DND-41 (cell line): ENCODE data around the gene GPR27.

Experiments used
- ATAC-seq: fragments of 200-7000 bp; cut with Tn5 transposase; 3 replicates; pipeline ENCODE4 v1.9.1; 2021; ENCODE audit warnings: low read depth; ENCODE audit not compliant: insufficient read depth
- DNase-seq: peaks from one replicate; pipeline ENCODE4 v3.0.0-alpha.2; 2020
- H2AFZ ChIP-seq: 2 replicates; pipeline ENCODE4 v1.6.0; 2012; ENCODE audit warnings: low read depth, low read length
- H3K27ac ChIP-seq: 2 replicates; pipeline ENCODE4 v1.5.1; 2012; ENCODE audit warnings: low read length, inconsistent platforms
- H3K27me3 ChIP-seq: fragments of 200-600 bp; sonication (generic); 2 replicates; pipeline ENCODE4 v1.6.0; 2012; ENCODE audit warnings: low read length, mild to moderate bottlenecking, inconsistent platforms; ENCODE audit not compliant: insufficient read depth, poor library complexity
- H3K36me3 ChIP-seq: 2 replicates; pipeline ENCODE4 v1.5.1; 2012; ENCODE audit warnings: low read length, inconsistent platforms; ENCODE audit not compliant: insufficient read depth
- H3K4me1 ChIP-seq: 2 replicates; pipeline ENCODE4 v1.5.1; 2012; ENCODE audit warnings: mild to moderate bottlenecking, low read length; ENCODE audit not compliant: insufficient read depth
- H3K4me2 ChIP-seq: 2 replicates; pipeline ENCODE4 v1.6.0; 2012; ENCODE audit warnings: mild to moderate bottlenecking, moderate library complexity, low read length, inconsistent platforms; ENCODE audit not compliant: insufficient read depth
- H3K4me3 ChIP-seq, 2 experiments: fragments of 200-600 bp in 1 of 2; shearing (Covaris generic) in 1 of 2; 2 replicates each; pipeline ENCODE4 v1.5.1; 2012 to 2016; ENCODE audit warnings: inconsistent platforms in 2 of 2, low read length in 2 of 2, mild to moderate bottlenecking in 2 of 2, low read depth in 1 of 2, moderate library complexity in 1 of 2
- H3K79me2 ChIP-seq: 2 replicates; pipeline ENCODE4 v1.6.0; 2012; ENCODE audit warnings: low read length, inconsistent platforms; ENCODE audit not compliant: insufficient read depth
- H3K9ac ChIP-seq: 2 replicates; pipeline ENCODE4 v1.6.0; 2012; ENCODE audit warnings: low read depth, mild to moderate bottlenecking, inconsistent platforms, low read length, moderate library complexity
- H3K9me3 ChIP-seq: 2 replicates; pipeline ENCODE4 v1.5.1; 2012; ENCODE audit warnings: low read length, moderate library complexity, mild to moderate bottlenecking, inconsistent platforms; ENCODE audit not compliant: insufficient read depth, severe bottlenecking
- H4K20me1 ChIP-seq: 2 replicates; pipeline ENCODE4 v1.6.0; 2012; ENCODE audit warnings: low read length; ENCODE audit not compliant: insufficient read depth
- EZH2 ChIP-seq: IDR thresholded peaks from 3 replicates; pipeline ENCODE4 v1.6.1; 2012; ENCODE audit warnings: borderline replicate concordance, low read depth, mild to moderate bottlenecking, moderate library complexity, low read length, inconsistent platforms; ENCODE audit not compliant: severe bottlenecking
- TF ChIP-seq, protein P1 (sequence below): IDR thresholded peaks from 2 replicates; pipeline ENCODE4 v1.5.1; 2012; ENCODE audit warnings: borderline replicate concordance, low read length, moderate library complexity, mild to moderate bottlenecking; ENCODE audit not compliant: poor library complexity, severe bottlenecking; ENCODE audit errors: extremely low read depth

Gene GPR27

DNA sequence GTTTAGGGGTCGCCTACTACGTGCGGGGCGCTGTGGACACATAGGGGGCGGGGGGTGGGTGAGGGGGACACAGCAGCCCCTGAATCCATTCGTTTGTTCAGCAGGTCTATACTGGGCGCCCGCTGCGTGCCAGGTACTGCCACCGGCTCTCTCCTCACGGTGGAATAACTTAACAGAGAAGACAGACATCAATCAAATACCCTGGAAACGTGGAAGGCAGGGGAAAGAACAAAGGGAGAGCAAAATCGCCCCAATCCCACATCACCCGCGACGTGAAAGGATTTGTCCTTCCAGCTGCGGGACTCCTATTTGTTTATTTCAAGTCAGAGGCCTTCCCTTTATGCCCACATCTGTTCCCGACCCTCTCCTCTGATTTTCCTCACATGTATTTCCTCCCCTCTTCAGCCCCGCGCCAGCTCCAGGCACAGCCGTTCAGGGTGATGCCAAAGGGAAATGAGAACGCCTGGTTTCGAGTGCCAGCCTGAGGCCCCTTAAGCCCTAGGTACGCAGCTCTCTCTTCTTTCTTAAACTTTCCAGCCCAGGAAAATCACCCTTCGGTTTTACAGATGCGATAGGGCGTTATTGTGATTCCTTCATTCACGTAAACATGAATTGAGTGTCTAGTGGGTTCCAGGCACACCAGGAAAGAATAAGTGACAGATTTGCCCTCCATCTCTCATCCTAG, 32.0 kb downstream of the GPR27 start:
- H3K4me2 ChIP-seq = no peak overlapping the region
- H4K20me1 ChIP-seq = no peaks in the 10 kb centered on the region
- TF ChIP-seq, protein P1, sequence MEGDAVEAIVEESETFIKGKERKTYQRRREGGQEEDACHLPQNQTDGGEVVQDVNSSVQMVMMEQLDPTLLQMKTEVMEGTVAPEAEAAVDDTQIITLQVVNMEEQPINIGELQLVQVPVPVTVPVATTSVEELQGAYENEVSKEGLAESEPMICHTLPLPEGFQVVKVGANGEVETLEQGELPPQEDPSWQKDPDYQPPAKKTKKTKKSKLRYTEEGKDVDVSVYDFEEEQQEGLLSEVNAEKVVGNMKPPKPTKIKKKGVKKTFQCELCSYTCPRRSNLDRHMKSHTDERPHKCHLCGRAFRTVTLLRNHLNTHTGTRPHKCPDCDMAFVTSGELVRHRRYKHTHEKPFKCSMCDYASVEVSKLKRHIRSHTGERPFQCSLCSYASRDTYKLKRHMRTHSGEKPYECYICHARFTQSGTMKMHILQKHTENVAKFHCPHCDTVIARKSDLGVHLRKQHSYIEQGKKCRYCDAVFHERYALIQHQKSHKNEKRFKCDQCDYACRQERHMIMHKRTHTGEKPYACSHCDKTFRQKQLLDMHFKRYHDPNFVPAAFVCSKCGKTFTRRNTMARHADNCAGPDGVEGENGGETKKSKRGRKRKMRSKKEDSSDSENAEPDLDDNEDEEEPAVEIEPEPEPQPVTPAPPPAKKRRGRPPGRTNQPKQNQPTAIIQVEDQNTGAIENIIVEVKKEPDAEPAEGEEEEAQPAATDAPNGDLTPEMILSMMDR = no peak
- no peak for TF ChIP-seq EZH2
- no peaks in the 10 kb centered on the region for H3K36me3 ChIP-seq
- no peak overlapping the region for H3K4me3 ChIP-seq
- 0 out of 2 replicates have a peak, but pooled peaks cover under 1% of the 10 kb centered on the region for H3K4me1 ChIP-seq
- DNase-seq = no peak
- no peak overlapping the region for H3K9ac ChIP-seq
- no peaks in the 10 kb centered on the region for H3K27me3 ChIP-seq
- H3K79me2 ChIP-seq = no peaks in the 10 kb centered on the region
- H2AFZ ChIP-seq = no peak overlapping the region
- ATAC-seq = no peak
- H3K9me3 ChIP-seq = no peaks in the 10 kb centered on the region
- H3K27ac ChIP-seq = no peak overlapping the region

- H3K27me3 ChIP-seq = no peaks in the 10 kb centered on the region
- no peaks in the 10 kb centered on the region for H3K9me3 ChIP-seq
- no peak overlapping the region for H3K4me2 ChIP-seq
- no peak overlapping the region for H2AFZ ChIP-seq
- no peak overlapping the region for H3K27ac ChIP-seq
- H4K20me1 ChIP-seq = no peaks in the 10 kb centered on the region
- no peak for ATAC-seq
- DNase-seq = no peak
- H3K4me1 ChIP-seq = no peaks in the 10 kb centered on the region
- H3K4me3 ChIP-seq = no peak overlapping the region
- H3K9ac ChIP-seq = no peak overlapping the region
- TF ChIP-seq, protein P1 = no peak
- no peak for TF ChIP-seq EZH2
- no peaks in the 10 kb centered on the region for H3K79me2 ChIP-seq
- H3K36me3 ChIP-seq = no peaks in the 10 kb centered on the region
Observed at GRCh38 chr3:71786217-71786549, 32.5 kb downstream of the GPR27 start.

GRCh38 chr3:71786551-71786950, 32.9 kb downstream of the GPR27 start:
- Histone ChIP-seq H2AFZ (no peak overlapping the region), H3K4me2 (no peak overlapping the region), H3K27ac (no peak overlapping the region), H3K36me3 (no peaks in the 10 kb centered on the region), H3K79me2 (no peaks in the 10 kb centered on the region), H3K4me1 (no peaks in the 10 kb centered on the region), H3K9ac (no peak overlapping the region), H3K4me3 (no peak overlapping the region), H3K9me3 (no peaks in the 10 kb centered on the region), H4K20me1 (no peaks in the 10 kb centered on the region), H3K27me3 (no peaks in the 10 kb centered on the region)
- DNase-seq (no peak), ATAC-seq (no peak)
- TF ChIP-seq, protein P1 = no peak
- TF ChIP-seq EZH2 = no peak

GRCh38 chr3:71787851-71788405, 34.3 kb downstream of the GPR27 start:
- no peaks in the 10 kb centered on the region for H4K20me1 ChIP-seq
- no peaks in the 10 kb centered on the region for H3K27me3 ChIP-seq
- H3K27ac ChIP-seq = no peak overlapping the region
- H3K36me3 ChIP-seq = no peaks in the 10 kb centered on the region
- H2AFZ ChIP-seq = no peak overlapping the region
- no peak overlapping the region for H3K4me3 ChIP-seq
- no peak overlapping the region for H3K4me2 ChIP-seq
- no peaks in the 10 kb centered on the region for H3K9me3 ChIP-seq
- no peak for DNase-seq
- H3K4me1 ChIP-seq = no peaks in the 10 kb centered on the region
- TF ChIP-seq EZH2 = no peak
- no peak for ATAC-seq
- no peaks in the 10 kb centered on the region for H3K79me2 ChIP-seq
- no peak overlapping the region for H3K9ac ChIP-seq
